ENCODE measurements around the gene RASL11A. TPM values are rescaled to one million over a fixed set of nuclear protein-coding genes. Genes with fewer than 3 reads are reported as not detected.
A peak's percentile ranks its signal among the peaks of the same experiment; 100 is the strongest.

The RASL11A gene
- polyA plus RNA-seq, 2 of the 4 experiments (the other 2 are of a cell fraction) = 2.1 to 4.7 TPM

GRCh38 chr13:27257648-27258253 lies 12.9 kb upstream of the RASL11A start (continued):
- TF ChIP-seq, protein P1, sequence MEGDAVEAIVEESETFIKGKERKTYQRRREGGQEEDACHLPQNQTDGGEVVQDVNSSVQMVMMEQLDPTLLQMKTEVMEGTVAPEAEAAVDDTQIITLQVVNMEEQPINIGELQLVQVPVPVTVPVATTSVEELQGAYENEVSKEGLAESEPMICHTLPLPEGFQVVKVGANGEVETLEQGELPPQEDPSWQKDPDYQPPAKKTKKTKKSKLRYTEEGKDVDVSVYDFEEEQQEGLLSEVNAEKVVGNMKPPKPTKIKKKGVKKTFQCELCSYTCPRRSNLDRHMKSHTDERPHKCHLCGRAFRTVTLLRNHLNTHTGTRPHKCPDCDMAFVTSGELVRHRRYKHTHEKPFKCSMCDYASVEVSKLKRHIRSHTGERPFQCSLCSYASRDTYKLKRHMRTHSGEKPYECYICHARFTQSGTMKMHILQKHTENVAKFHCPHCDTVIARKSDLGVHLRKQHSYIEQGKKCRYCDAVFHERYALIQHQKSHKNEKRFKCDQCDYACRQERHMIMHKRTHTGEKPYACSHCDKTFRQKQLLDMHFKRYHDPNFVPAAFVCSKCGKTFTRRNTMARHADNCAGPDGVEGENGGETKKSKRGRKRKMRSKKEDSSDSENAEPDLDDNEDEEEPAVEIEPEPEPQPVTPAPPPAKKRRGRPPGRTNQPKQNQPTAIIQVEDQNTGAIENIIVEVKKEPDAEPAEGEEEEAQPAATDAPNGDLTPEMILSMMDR (IDR thresholded peaks at IDR 0.05) = no peak
- TF ChIP-seq TFCP2L1 (CRISPR knock-in tag; IDR thresholded peaks at IDR 0.05) (peak; percentile 75), HOXB13 (CRISPR knock-in tag; IDR thresholded peaks at IDR 0.05; ENCODE audit: low read depth) (no peak)

GRCh38 chr13:27258637-27259386 lies 11.8 kb upstream of the RASL11A start:
- Histone ChIP-seq H3K4me3 (no peak overlapping the region), H3K4me2 (no peak overlapping the region), H3K9me3 (no peaks in the 10 kb centered on the region), H3K4me1 (peaks cover 25% of the 10 kb centered on the region; the same call in 2 of the 3 replicates), H3K27ac (no peak overlapping the region)
- ChIA-PET POLR2A (no interaction called here), CTCF (no interaction called here)
- TF ChIP-seq ZSCAN20 (CRISPR knock-in tag; IDR thresholded peaks at IDR 0.05) = no peak
- TF ChIP-seq, protein P2, sequence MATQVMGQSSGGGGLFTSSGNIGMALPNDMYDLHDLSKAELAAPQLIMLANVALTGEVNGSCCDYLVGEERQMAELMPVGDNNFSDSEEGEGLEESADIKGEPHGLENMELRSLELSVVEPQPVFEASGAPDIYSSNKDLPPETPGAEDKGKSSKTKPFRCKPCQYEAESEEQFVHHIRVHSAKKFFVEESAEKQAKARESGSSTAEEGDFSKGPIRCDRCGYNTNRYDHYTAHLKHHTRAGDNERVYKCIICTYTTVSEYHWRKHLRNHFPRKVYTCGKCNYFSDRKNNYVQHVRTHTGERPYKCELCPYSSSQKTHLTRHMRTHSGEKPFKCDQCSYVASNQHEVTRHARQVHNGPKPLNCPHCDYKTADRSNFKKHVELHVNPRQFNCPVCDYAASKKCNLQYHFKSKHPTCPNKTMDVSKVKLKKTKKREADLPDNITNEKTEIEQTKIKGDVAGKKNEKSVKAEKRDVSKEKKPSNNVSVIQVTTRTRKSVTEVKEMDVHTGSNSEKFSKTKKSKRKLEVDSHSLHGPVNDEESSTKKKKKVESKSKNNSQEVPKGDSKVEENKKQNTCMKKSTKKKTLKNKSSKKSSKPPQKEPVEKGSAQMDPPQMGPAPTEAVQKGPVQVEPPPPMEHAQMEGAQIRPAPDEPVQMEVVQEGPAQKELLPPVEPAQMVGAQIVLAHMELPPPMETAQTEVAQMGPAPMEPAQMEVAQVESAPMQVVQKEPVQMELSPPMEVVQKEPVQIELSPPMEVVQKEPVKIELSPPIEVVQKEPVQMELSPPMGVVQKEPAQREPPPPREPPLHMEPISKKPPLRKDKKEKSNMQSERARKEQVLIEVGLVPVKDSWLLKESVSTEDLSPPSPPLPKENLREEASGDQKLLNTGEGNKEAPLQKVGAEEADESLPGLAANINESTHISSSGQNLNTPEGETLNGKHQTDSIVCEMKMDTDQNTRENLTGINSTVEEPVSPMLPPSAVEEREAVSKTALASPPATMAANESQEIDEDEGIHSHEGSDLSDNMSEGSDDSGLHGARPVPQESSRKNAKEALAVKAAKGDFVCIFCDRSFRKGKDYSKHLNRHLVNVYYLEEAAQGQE (IDR thresholded peaks at IDR 0.05) = no peak
- TF ChIP-seq ZFP36 (IDR thresholded peaks at IDR 0.05; ENCODE audit: borderline replicate concordance, partially characterized antibody) = no peak
- TF ChIP-seq KDM1A (IDR thresholded peaks at IDR 0.05; ENCODE audit: low read depth) = no peak
- no peak for TF ChIP-seq JUNB (IDR thresholded peaks at IDR 0.05)
- no peak for TF ChIP-seq GATA3 (IDR thresholded peaks at IDR 0.05; ENCODE audit: borderline replicate concordance)
- no peak for TF ChIP-seq PHF8 (IDR thresholded peaks at IDR 0.05; ENCODE audit: borderline replicate concordance, low read depth)
- peak in 1 of 2 experiments; percentile 18; a peak in 3 of 6 replicates for ATAC-seq
- no peak for DNase-seq (ENCODE audit: low read depth in 1 of 2, low spot score in 1 of 2)
- 87% methylated on average over 5 of the region's 5 CpGs for WGBS (ENCODE audit: missing lambda C conversion rate)
- no peak for FAIRE-seq

GRCh38 chr13:27259831-27260230 lies 10.8 kb upstream of the RASL11A start:
- peak; percentile 13 to 27; a peak in 3 of 6 replicates for ATAC-seq
- no peak for FAIRE-seq
- Histone ChIP-seq H3K4me3 (no peak overlapping the region), H3K9me3 (no peaks in the 10 kb centered on the region), H3K27ac (no peak overlapping the region), H3K4me2 (no peak overlapping the region), H3K4me1 (peaks cover 15% of the 10 kb centered on the region; the same call in 2 of the 3 replicates)
- ChIA-PET CTCF (no interaction called here), POLR2A (no interaction called here)
- TF ChIP-seq, protein P3, sequence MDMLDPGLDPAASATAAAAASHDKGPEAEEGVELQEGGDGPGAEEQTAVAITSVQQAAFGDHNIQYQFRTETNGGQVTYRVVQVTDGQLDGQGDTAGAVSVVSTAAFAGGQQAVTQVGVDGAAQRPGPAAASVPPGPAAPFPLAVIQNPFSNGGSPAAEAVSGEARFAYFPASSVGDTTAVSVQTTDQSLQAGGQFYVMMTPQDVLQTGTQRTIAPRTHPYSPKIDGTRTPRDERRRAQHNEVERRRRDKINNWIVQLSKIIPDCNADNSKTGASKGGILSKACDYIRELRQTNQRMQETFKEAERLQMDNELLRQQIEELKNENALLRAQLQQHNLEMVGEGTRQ (IDR thresholded peaks at IDR 0.05) = no peak
- TF ChIP-seq CBX2 (IDR thresholded peaks at IDR 0.05; ENCODE audit: borderline replicate concordance, low read depth) = no peak
- TF ChIP-seq CHD4 (IDR thresholded peaks at IDR 0.05; ENCODE audit: borderline replicate concordance) = no peak
- no peak for TF ChIP-seq RARB (CRISPR knock-in tag; IDR thresholded peaks at IDR 0.05)
- TF ChIP-seq SMC3 (IDR thresholded peaks at IDR 0.05) = no peak
- TF ChIP-seq GATA3 (IDR thresholded peaks at IDR 0.05; ENCODE audit: borderline replicate concordance) = no peak
- TF ChIP-seq HOXB5 (CRISPR knock-in tag; IDR thresholded peaks at IDR 0.05) = no peak
- TF ChIP-seq E2F6 (IDR thresholded peaks at IDR 0.05; ENCODE audit: borderline replicate concordance, low read depth) = no peak
- no peak for TF ChIP-seq NPAS2 (CRISPR knock-in tag; IDR thresholded peaks at IDR 0.05; ENCODE audit: borderline replicate concordance)
- no peak for TF ChIP-seq NR3C1 (IDR thresholded peaks at IDR 0.05)
- no peak for DNase-seq (ENCODE audit: low read depth in 1 of 2, low spot score in 1 of 2)
- 88% methylated on average over 2 of the region's 2 CpGs for WGBS (ENCODE audit: missing lambda C conversion rate)

Data from A549 (cell line).